Measurements from ENCODE around the gene TRIML1.

GRCh38 chr4:188178806-188179205 is 39.6 kb downstream of the TRIML1 start:
- TF ChIP-seq, protein P1, sequence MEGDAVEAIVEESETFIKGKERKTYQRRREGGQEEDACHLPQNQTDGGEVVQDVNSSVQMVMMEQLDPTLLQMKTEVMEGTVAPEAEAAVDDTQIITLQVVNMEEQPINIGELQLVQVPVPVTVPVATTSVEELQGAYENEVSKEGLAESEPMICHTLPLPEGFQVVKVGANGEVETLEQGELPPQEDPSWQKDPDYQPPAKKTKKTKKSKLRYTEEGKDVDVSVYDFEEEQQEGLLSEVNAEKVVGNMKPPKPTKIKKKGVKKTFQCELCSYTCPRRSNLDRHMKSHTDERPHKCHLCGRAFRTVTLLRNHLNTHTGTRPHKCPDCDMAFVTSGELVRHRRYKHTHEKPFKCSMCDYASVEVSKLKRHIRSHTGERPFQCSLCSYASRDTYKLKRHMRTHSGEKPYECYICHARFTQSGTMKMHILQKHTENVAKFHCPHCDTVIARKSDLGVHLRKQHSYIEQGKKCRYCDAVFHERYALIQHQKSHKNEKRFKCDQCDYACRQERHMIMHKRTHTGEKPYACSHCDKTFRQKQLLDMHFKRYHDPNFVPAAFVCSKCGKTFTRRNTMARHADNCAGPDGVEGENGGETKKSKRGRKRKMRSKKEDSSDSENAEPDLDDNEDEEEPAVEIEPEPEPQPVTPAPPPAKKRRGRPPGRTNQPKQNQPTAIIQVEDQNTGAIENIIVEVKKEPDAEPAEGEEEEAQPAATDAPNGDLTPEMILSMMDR (IDR thresholded peaks at IDR 0.05), result no peak
- TF ChIP-seq ZFX (IDR thresholded peaks at IDR 0.05; ENCODE audit: borderline replicate concordance), result no peak

Measured in 22Rv1 (cell line).